ENCODE data around the gene KIAA0825.

Gene KIAA0825

GRCh38 chr5:94618493-94619328 lies at the start of gene KIAA0825, which contains the start of gene SLF1:
Gene KIAA0825 (minus strand): TSS chr5:94618604. CDS start chr5:94537126, 81,478 bp downstream.
Gene SLF1 (plus strand): TSS chr5:94618669. CDS start chr5:94628811, 10,142 bp downstream.
- peak; percentile 56 for DNase-seq (ENCODE audit: low read depth, low spot score)

- DNase-seq (ENCODE audit: low read depth, low spot score), result no peak
Measured at GRCh38 chr5:94667937-94668336, 49.5 kb upstream of the KIAA0825 start.

- DNase-seq (ENCODE audit: low read depth, low spot score), result no peak
Measured at GRCh38 chr5:94661086-94661485, 42.7 kb upstream of the KIAA0825 start.

- DNase-seq (ENCODE audit: low read depth, low spot score), result no peak
Measured at GRCh38 chr5:94660506-94660905, 42.1 kb upstream of the KIAA0825 start.

- DNase-seq (ENCODE audit: low read depth, low spot score), result no peak
Measured at GRCh38 chr5:94658272-94658671, 39.9 kb upstream of the KIAA0825 start.

- no peak for DNase-seq (ENCODE audit: low read depth, low spot score)
Measured at GRCh38 chr5:94649874-94650273, 31.5 kb upstream of the KIAA0825 start.

GRCh38 chr5:94646758-94647157 lies 28.4 kb upstream of the KIAA0825 start:
- no peak for DNase-seq (ENCODE audit: low read depth, low spot score)

GRCh38 chr5:94645053-94645452 lies 26.6 kb upstream of the KIAA0825 start:
- DNase-seq (ENCODE audit: low read depth, low spot score), result no peak

- no peak for DNase-seq (ENCODE audit: low read depth, low spot score)
Measured at GRCh38 chr5:94640176-94640575, 21.8 kb upstream of the KIAA0825 start.

GRCh38 chr5:94632024-94632423 lies 13.6 kb upstream of the KIAA0825 start:
- DNase-seq (ENCODE audit: low read depth, low spot score), result no peak

- DNase-seq (ENCODE audit: low read depth, low spot score), result no peak
Measured at GRCh38 chr5:94627191-94627590, 8.8 kb upstream of the KIAA0825 start.

GRCh38 chr5:94623877-94624276 lies 5.5 kb upstream of the KIAA0825 start:
- DNase-seq (ENCODE audit: low read depth, low spot score), result no peak

GRCh38 chr5:94623011-94623410 lies 4.6 kb upstream of the KIAA0825 start:
- DNase-seq (ENCODE audit: low read depth, low spot score), result no peak

GRCh38 chr5:94621763-94622162 lies 3.4 kb upstream of the KIAA0825 start:
- DNase-seq (ENCODE audit: low read depth, low spot score), result no peak

GRCh38 chr5:94620256-94620655 lies 1.9 kb upstream of the KIAA0825 start:
- no peak for DNase-seq (ENCODE audit: low read depth, low spot score)

GRCh38 chr5:94618029-94618492 lies 343 bp downstream of the KIAA0825 start:
- DNase-seq (ENCODE audit: low read depth, low spot score), result no peak

GRCh38 chr5:94615862-94616261 lies 2.5 kb downstream of the KIAA0825 start:
- no peak for DNase-seq (ENCODE audit: low read depth, low spot score)

- no peak for DNase-seq (ENCODE audit: low read depth, low spot score)
Measured at GRCh38 chr5:94614156-94614805, 4.1 kb downstream of the KIAA0825 start.

GRCh38 chr5:94613583-94613982 lies 4.8 kb downstream of the KIAA0825 start:
- DNase-seq (ENCODE audit: low read depth, low spot score), result no peak

- no peak for DNase-seq (ENCODE audit: low read depth, low spot score)
Measured at GRCh38 chr5:94595281-94595840, 23.0 kb downstream of the KIAA0825 start.

- no peak for DNase-seq (ENCODE audit: low read depth, low spot score)
Measured at GRCh38 chr5:94577466-94578245, 40.7 kb downstream of the KIAA0825 start.

- DNase-seq (ENCODE audit: low read depth, low spot score), result no peak
Measured at GRCh38 chr5:94575196-94575595, 43.2 kb downstream of the KIAA0825 start.

Data from smooth muscle cell of the brain vasculature (primary cell).